Measurements from ENCODE around the gene RSPH6A.
"Not testable (repeated sequence)": the region's sequence is repeated elsewhere in the genome, so short reads cannot be mapped to it uniquely, and the experiment has no call there.

Gene RSPH6A

DNA sequence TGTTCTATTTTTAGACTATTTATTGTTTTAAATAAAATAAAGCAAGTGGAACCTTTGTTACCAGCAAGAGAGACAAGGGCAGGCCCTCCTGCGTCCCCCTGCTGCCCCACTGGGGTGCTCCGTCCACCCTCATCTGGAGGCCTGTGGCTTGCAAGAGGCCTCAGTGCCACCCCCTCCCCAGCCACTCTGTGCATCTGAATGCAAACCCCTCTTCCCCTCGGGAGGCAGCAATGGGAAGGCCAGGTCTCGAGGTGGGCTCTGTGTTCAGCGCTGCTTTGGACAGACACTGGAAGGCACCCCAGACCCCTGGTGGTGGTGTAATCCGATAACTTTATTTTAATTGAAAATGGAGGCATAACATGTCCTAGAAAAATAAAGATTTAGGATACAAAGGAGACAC lies 50.6 kb downstream of the RSPH6A start:
- DNase-seq = no peak

DNA sequence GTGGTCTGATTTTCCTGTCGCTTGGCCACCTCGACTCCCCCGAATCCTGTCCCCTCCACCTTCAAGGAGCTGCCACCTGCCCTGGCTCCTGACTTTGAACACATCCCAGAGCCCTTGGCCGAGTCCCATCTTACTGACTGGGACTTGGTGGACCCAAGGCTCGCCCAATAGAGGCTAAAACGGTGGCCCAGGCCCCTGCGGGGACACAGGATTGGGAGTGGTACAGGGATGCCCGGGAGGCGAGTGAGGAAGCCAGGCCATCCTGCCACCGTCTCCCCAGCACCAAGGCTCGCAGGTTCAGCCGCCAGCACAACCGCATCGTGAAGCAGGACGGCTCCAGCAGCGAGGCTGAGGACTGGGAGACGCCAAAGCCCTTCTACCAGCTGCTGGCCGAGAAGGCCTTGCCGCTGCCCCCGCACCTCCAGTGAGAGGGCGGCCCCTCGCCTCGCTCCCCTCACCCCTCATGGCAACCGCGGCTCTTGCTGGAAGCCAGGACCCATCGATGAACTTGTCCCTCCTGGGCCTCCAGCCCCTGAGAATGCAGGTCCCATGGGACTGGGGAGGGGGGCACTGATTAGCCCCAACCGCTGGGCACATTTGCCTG lies 51.3 kb downstream of the RSPH6A start:
- no peak for DNase-seq

DNA sequence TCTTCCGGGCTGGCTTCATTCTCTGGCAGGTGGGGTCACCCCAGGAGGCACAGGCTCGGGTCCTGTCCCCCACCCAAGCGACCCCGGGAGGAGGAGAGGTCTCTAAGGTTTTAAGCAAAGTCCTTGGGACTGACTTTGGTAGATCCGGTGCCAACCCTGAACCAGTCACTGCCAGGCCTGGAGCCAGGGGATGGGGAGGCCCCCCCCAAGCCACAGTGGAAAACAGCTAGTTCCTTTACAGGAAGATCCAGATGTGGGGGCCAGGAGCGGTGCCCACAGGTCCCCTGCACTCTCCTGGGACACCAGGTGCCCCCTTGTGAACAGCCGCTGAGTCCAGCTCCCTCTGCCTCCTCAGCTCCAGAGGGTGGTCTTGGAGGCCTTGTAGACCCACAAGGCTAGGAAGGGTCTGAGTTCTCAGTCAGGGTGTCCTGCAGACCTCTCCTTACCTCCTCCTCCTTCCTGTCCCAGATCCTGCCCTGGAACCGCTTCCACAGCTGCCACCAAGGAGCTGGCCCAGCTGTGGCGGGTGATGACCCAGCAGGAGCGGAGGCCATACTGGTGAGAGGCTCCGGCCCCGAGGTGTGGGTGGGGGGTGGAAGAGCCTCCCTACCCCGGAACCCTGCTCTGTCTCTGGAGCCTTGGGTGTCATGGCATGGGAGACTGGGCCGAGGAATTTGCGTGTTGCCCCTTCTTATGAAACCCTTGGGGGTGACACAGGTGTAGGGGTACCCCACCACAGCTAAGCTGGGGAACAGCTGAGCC lies 52.1 kb downstream of the RSPH6A start:
- no peak for DNase-seq

DNA sequence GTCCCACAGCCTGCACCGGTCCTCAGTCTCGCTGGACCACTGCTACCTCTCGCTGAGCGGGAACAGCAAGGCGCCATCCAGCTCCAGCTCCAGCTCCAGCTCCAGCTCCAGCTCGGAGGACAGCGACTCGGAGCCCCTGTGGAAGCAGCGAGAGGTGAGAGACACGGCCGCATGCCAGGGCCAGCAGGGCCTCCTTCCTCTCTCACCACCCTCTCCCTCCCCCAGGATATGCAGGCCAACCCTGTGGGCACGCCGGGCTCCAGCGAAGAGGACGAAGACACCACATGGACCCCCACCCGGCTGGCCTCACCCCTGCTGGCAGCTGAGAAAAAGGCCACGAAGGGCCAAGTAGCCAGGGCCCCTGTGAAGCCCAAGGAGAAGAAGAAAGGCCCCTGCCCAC lies 53.4 kb downstream of the RSPH6A start:
- no peak for DNase-seq

DNA sequence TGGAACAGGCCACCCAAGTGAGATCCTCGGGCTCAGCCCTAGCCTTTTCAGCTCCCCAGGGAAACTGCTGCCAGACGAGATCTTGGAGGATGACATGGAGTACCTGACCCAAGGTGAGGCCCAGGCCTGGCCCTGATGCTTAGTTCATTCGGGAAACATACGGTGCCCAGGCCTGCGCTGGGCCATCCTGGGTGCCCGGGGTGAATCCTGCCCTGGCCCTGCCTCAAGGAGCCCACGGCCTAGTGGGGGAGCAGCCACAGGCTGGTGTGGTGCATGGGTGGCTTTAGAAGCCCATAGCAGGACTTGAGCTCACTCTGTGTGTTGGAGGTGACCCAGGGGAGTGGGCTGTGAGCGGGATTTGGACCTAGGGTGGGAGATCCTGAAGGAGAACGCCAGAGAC lies 56.2 kb downstream of the RSPH6A start:
- DNase-seq = no peak

DNA sequence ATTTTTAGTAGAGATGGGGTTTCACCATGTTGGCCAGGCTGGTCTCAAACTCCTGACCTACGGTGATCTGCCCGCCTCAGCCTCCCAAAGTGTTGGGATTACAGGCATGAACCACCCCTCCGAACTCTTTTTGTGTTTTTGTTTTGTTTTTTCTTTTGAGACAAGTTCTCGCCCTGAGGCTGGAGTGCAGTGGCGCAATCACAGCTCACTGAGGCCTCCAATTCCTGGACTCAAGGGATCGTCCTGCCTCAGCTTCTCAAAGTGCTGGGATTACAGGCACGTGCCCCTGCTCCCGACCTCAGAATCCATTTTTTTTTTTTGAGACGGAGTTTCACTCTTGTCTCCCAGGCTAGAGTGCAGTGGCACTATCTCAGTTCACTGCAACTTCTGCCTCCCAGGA lies 57.4 kb downstream of the RSPH6A start:
- no peak for DNase-seq

DNA sequence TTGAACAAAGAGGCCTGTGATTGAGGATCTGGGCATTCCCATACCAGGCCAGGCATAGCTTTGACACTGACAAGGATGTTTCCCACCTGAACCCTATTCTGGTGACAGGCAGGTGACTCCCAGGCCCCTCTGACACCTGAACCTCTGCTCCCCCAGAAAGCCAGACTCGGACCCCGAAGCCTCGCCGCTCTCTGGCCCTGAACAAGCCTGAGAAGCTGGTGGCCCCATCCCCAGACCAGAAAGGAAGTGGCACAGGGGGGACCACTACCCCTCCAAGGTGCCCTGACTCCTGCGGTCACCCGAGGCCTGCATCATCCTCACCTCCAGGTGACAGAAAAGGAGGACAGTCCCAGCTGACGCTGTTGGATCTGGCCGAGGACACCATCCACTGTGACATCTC lies 60.8 kb downstream of the RSPH6A start:
- no peak for DNase-seq

DNA sequence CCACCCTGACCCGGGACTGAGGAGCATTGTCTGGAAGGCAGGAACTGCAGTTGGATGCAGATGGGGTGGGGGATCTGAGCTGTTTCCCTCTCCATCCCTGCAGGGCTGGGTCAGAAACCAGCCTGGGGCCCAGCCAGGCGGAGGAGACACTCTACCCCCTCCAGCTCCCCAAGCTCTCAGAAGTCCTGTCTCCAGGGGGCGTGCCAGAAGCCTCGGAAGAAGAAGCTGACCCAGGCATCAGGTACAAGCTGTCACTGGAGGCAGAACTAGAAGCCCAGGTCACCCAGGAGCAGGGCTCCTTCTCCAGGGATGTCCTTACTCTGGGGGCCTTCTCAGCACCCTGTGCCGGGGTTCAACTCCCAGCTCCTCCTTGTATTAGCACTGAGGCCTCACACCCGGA lies 61.6 kb downstream of the RSPH6A start:
- no peak for DNase-seq

DNA sequence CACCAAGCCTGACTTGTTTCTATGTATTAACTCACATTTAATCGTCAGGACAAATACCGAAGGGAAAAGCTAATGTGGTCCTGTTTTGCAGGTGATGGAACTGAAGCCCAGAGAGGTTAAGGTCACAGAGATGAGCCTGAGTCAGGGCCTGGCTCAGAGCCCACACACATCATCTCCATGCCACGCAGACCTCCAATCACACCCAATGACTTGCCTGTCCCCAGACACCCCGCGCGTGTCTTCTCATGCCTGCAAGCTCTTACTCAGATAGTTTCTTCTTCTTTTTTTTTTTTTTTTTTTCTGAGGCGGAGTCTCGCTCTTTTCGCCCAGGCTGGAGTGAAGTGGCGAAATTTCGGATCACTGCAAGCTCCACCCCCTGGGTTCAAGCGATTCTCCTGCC lies 62.5 kb downstream of the RSPH6A start:
- no peak for DNase-seq

DNA sequence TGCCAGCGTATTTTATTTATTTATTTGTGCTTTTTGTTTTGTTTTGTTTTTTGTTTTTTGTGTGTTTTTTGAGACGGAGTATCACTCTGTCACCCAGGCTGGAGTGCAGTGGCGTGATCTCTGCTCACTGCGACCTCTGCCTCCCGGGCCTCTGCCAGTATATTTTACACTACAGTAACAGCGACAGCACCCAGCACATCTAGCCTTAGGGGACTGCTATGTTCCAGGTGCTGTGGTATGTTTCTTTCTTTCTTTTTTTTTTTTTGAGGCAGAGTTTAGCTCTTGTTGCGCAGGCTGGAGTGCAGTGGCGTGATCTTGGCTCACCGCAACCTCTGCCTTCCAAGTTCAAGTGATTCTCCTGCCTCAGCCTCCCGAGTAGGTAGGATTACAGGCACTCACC lies 63.6 kb downstream of the RSPH6A start:
- not testable (repeated sequence) for DNase-seq

DNA sequence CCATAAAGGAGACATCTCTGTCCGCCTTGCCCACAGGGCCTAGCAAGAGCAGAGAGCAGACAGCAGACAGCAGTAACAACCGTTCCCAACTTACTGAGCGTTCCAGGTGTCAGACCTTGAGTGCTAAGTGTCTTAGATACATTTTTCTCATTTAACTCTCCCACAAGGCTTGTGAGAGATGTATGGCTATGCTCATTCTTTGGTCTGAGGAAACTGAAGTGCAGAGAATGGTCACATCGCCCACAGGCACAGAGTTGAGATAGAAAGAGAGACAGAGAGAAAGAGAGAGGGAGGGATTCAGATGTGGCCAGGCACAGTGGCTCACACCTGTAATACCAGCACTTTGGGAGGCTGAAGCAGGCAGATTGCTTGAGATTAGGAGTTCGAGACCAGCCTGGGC lies 67.6 kb downstream of the RSPH6A start:
- no peak for DNase-seq

DNA sequence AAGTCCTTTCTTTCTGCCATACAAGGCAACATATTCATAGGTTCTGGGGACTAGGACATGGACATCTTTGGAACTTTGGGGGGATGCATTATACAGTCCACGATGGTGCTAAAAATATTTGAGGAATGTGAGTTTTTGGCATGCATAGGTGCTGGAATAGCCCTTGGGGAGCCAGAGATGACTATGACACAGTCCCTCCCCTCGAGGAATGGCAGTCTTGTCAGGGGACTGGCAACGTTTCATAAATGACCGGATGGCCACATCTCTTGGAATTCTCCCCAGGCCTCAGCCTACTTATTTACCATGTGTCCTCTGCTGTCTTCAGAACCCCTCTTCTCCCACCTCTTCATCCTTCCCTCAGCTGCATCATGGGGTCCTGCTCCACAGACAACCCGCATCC lies 68.2 kb downstream of the RSPH6A start:
- no peak for DNase-seq
